GM19324 (cell line): ENCODE measurements around the gene KAT6B.
"Not testable (repeated sequence)": the region's sequence is repeated elsewhere in the genome, so short reads cannot be mapped to it uniquely, and the experiment has no call there.

Experiments
- ATAC-seq: cut with Tn5 transposase; IDR thresholded peaks from one replicate; pipeline ENCODE4 v1.9.1; 2021; ENCODE audit warnings: mild to moderate bottlenecking, moderate library complexity; ENCODE audit not compliant: unreplicated experiment, low FRiP score

The KAT6B gene

GRCh38 chr10:74855439-74855838 is 29.0 kb downstream of the KAT6B start:
- ATAC-seq: no peak

GRCh38 chr10:74856940-74857339 is 30.5 kb downstream of the KAT6B start:
- no peak for ATAC-seq

- ATAC-seq: no peak
Measured at GRCh38 chr10:74857586-74857985, 31.2 kb downstream of the KAT6B start.

GRCh38 chr10:74859546-74859945 is 33.1 kb downstream of the KAT6B start:
- no peak for ATAC-seq

- ATAC-seq: no peak
Measured at GRCh38 chr10:74862625-74863024, 36.2 kb downstream of the KAT6B start.

GRCh38 chr10:74863551-74863950 is 37.2 kb downstream of the KAT6B start:
- no peak for ATAC-seq

- ATAC-seq: no peak
Measured at GRCh38 chr10:74867351-74867750, 41.0 kb downstream of the KAT6B start.

GRCh38 chr10:74868392-74868977 is 42.1 kb downstream of the KAT6B start:
- ATAC-seq: no peak

GRCh38 chr10:74869635-74870034 is 43.2 kb downstream of the KAT6B start:
- no peak for ATAC-seq

GRCh38 chr10:74870191-74870590 is 43.8 kb downstream of the KAT6B start:
- no peak for ATAC-seq

- ATAC-seq: no peak
Measured at GRCh38 chr10:74871595-74872382, 45.4 kb downstream of the KAT6B start.

- no peak for ATAC-seq
Measured at GRCh38 chr10:74873803-74874454, 47.5 kb downstream of the KAT6B start.

GRCh38 chr10:74874649-74875048 is 48.2 kb downstream of the KAT6B start:
- no peak for ATAC-seq

GRCh38 chr10:74875068-74875467 is 48.7 kb downstream of the KAT6B start:
- ATAC-seq: no peak

- ATAC-seq: no peak
Measured at GRCh38 chr10:74875966-74876365, 49.6 kb downstream of the KAT6B start.

- not testable (repeated sequence) for ATAC-seq
Measured at GRCh38 chr10:74877054-74877453, 50.7 kb downstream of the KAT6B start.

- ATAC-seq: no peak
Measured at GRCh38 chr10:74877898-74878297, 51.5 kb downstream of the KAT6B start.

GRCh38 chr10:74880041-74880440 is 53.6 kb downstream of the KAT6B start:
- no peak for ATAC-seq

GRCh38 chr10:74881253-74881884 is 55.0 kb downstream of the KAT6B start:
- no peak for ATAC-seq

GRCh38 chr10:74882427-74882826 is 56.0 kb downstream of the KAT6B start:
- no peak for ATAC-seq

GRCh38 chr10:74882831-74883230 is 56.4 kb downstream of the KAT6B start:
- no peak for ATAC-seq
